K562 (cell line): Measurements from ENCODE around the gene PPRC1. TPM values are rescaled to one million over a fixed set of nuclear protein-coding genes. Genes with fewer than 3 reads are reported as not detected.

Source experiments
- CC2D1A ChIP-seq: fragments of 450-650 bp; IDR thresholded peaks from 2 replicates; pipeline ENCODE4 v1.6.1; 2017; ENCODE audit warnings: mild to moderate bottlenecking
- E2F3 ChIP-seq: fragments of 250-450 bp; sonication (Bioruptor Pico); IDR thresholded peaks from 2 replicates; pipeline ENCODE4 v1.4.0; 2020; ENCODE audit warnings: mild to moderate bottlenecking
- HNRNPK ChIP-seq: fragments of 200-400 bp; formaldehyde crosslinking; IDR thresholded peaks from one replicate; pipeline ENCODE4 v1.6.1; 2018; ENCODE audit warnings: mild to moderate bottlenecking, low read depth, low read length; ENCODE audit not compliant: poor library complexity, severe bottlenecking
- HSF4 ChIP-seq: fragments of 250-450 bp; sonication (Bioruptor Pico); IDR thresholded peaks from 2 replicates; pipeline ENCODE4 v2.1.2; 2022; ENCODE audit warnings: mild to moderate bottlenecking, moderate library complexity, borderline replicate concordance
- NFIX ChIP-seq: fragments of 250-450 bp; sonication (Bioruptor Pico); IDR thresholded peaks from 2 replicates; pipeline ENCODE4 v1.4.0; 2020; ENCODE audit warnings: low read depth, mild to moderate bottlenecking, moderate library complexity
- ZNF165 ChIP-seq: fragments of 250-450 bp; sonication (Bioruptor Pico); IDR thresholded peaks from 2 replicates; pipeline ENCODE4 v1.4.0; 2020; ENCODE audit warnings: borderline replicate concordance
- ZNF507 ChIP-seq: conservative IDR thresholded peaks from 2 replicates; pipeline ENCODE4 v1.6.1; 2017; ENCODE audit warnings: missing genetic modification characterization, missing compliant biosample characterization
- polyA plus RNA-seq, 8 experiments: library from polyadenylated mRNA; depleted of rRNA in 4 of 8; stranded (reverse) in 5 of 8; unstranded in 3 of 8; fragments of >200 nt; fragmentation: Nextera tagmentation in 2 of 8; fragmentation: Illumina TruSeq in 1 of 8; extraction: Ambion mirVana in 2 of 8; extraction: Trizol in 1 of 8; gene quantifications; 2 replicates each; pipeline versions ENCODE4 v1.2.1 to v1.2.3, GENCODE V29; 2011 to 2014; ENCODE audit warnings: inconsistent platforms in 1 of 8, missing spikeins in 1 of 8
- total RNA-seq, 7 experiments: library from RNA; depleted of rRNA in 6 of 7; stranded (reverse); fragments of >200 nt in 6 of 7; fragmentation: Illumina TruSeq in 2 of 7; extraction: Trizol in 2 of 7; gene quantifications; 2 replicates each; pipeline versions ENCODE4 v1.2.1 to v1.2.3, GENCODE V29; 2011 to 2021; ENCODE audit warnings: low replicate concordance in 1 of 7
- TF ChIP-seq, protein P1 (sequence below): sonication (generic); formaldehyde crosslinking; IDR thresholded peaks from 2 replicates; pipeline ENCODE4 v1.8.1; 2023; ENCODE audit warnings: mild to moderate bottlenecking, missing genetic modification reagents
- TF ChIP-seq, protein P2 (sequence below): sonication (generic); formaldehyde crosslinking; IDR thresholded peaks from 2 replicates; pipeline ENCODE4 v1.9.0; 2022; ENCODE audit warnings: mild to moderate bottlenecking, missing genetic modification reagents
- TF ChIP-seq, protein P3 (sequence below), 2 experiments: fragments of 450-650 bp; IDR thresholded peaks; 2 replicates each; pipeline ENCODE4 v1.6.1; 2018; ENCODE audit warnings: mild to moderate bottlenecking in 2 of 2, low read depth in 1 of 2; ENCODE audit not compliant: partially characterized antibody in 2 of 2
- TF ChIP-seq, protein P4 (sequence below): sonication (generic); formaldehyde crosslinking; IDR thresholded peaks from 2 replicates; pipeline ENCODE4 v1.8.0; 2022; ENCODE audit warnings: mild to moderate bottlenecking, missing genetic modification reagents
- TF ChIP-seq, protein P5 (sequence below): fragments of 450-650 bp; formaldehyde crosslinking; conservative IDR thresholded peaks from 2 replicates; pipeline ENCODE4 v1.4.0; 2022; ENCODE audit warnings: mild to moderate bottlenecking, missing genetic modification characterization

Gene PPRC1
- total and polyA plus RNA-seq, 9 of the 15 experiments (the other 6 are each of a cell fraction or from before 2014, with no cell fraction given), result 8.5 to 47.1 (median 16.2) TPM

DNA sequence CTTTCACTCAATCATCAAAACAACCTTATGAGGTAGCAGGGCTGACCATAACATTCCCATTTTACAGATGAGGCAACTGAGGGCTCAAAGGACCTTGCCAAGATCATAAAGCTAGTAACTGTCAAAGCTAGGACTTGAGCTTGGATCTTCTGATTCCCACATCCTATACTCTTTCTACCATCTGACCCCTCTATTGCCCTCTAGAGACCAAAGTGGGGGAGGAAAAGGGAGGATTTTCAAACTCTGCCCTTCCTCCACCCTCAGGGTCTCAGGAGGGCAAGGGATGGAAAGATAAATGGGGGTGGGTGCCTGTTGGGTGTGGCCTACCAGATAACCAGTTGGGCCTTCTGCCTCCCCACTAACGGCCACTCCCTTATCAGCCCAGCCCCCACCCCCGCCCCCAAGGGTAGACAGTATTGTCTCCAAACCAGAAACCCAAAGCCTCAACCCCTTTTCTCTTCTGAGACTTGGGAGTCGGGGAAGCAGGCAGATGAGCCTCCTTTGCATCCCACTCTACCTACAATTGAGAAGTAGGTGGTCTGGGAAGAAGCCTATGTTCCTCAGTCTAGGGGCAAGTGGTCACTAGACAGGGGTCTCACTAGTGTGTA, 20.5 kb upstream of the PPRC1 start (continued):
- TF ChIP-seq, protein P1, sequence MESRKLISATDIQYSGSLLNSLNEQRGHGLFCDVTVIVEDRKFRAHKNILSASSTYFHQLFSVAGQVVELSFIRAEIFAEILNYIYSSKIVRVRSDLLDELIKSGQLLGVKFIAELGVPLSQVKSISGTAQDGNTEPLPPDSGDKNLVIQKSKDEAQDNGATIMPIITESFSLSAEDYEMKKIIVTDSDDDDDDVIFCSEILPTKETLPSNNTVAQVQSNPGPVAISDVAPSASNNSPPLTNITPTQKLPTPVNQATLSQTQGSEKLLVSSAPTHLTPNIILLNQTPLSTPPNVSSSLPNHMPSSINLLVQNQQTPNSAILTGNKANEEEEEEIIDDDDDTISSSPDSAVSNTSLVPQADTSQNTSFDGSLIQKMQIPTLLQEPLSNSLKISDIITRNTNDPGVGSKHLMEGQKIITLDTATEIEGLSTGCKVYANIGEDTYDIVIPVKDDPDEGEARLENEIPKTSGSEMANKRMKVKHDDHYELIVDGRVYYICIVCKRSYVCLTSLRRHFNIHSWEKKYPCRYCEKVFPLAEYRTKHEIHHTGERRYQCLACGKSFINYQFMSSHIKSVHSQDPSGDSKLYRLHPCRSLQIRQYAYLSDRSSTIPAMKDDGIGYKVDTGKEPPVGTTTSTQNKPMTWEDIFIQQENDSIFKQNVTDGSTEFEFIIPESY, result no peak
- no peak for TF ChIP-seq HSF4 (CRISPR knock-in tag)
- no peak for TF ChIP-seq NFIX
- TF ChIP-seq, protein P2, sequence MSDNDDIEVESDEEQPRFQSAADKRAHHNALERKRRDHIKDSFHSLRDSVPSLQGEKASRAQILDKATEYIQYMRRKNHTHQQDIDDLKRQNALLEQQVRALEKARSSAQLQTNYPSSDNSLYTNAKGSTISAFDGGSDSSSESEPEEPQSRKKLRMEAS, result 0 out of 2 replicates have a peak, but pooled peaks have one; percentile 27
- no peak for TF ChIP-seq ZNF507
- no peak for TF ChIP-seq E2F3 (CRISPR knock-in tag)
- peak; percentile 42; the same call in 1 of the 2 replicates for TF ChIP-seq CC2D1A
- TF ChIP-seq HNRNPK, result no peak
- TF ChIP-seq ZNF165 (CRISPR knock-in tag), result no peak
- TF ChIP-seq, protein P3, sequence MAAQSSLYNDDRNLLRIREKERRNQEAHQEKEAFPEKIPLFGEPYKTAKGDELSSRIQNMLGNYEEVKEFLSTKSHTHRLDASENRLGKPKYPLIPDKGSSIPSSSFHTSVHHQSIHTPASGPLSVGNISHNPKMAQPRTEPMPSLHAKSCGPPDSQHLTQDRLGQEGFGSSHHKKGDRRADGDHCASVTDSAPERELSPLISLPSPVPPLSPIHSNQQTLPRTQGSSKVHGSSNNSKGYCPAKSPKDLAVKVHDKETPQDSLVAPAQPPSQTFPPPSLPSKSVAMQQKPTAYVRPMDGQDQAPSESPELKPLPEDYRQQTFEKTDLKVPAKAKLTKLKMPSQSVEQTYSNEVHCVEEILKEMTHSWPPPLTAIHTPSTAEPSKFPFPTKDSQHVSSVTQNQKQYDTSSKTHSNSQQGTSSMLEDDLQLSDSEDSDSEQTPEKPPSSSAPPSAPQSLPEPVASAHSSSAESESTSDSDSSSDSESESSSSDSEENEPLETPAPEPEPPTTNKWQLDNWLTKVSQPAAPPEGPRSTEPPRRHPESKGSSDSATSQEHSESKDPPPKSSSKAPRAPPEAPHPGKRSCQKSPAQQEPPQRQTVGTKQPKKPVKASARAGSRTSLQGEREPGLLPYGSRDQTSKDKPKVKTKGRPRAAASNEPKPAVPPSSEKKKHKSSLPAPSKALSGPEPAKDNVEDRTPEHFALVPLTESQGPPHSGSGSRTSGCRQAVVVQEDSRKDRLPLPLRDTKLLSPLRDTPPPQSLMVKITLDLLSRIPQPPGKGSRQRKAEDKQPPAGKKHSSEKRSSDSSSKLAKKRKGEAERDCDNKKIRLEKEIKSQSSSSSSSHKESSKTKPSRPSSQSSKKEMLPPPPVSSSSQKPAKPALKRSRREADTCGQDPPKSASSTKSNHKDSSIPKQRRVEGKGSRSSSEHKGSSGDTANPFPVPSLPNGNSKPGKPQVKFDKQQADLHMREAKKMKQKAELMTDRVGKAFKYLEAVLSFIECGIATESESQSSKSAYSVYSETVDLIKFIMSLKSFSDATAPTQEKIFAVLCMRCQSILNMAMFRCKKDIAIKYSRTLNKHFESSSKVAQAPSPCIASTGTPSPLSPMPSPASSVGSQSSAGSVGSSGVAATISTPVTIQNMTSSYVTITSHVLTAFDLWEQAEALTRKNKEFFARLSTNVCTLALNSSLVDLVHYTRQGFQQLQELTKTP (IDR thresholded peaks at IDR 0.05; ENCODE audit: low read depth in 1 of 2, partially characterized antibody in 2 of 2), result no peak
- TF ChIP-seq, protein P4, sequence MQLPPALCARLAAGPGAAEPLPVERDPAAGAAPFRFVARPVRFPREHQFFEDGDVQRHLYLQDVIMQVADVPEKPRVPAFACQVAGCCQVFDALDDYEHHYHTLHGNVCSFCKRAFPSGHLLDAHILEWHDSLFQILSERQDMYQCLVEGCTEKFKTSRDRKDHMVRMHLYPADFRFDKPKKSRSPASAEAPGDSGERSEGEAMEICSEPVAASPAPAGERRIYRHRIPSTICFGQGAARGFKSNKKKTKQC, result no peak
- TF ChIP-seq, protein P5, sequence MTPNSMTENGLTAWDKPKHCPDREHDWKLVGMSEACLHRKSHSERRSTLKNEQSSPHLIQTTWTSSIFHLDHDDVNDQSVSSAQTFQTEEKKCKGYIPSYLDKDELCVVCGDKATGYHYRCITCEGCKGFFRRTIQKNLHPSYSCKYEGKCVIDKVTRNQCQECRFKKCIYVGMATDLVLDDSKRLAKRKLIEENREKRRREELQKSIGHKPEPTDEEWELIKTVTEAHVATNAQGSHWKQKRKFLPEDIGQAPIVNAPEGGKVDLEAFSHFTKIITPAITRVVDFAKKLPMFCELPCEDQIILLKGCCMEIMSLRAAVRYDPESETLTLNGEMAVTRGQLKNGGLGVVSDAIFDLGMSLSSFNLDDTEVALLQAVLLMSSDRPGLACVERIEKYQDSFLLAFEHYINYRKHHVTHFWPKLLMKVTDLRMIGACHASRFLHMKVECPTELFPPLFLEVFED (CRISPR knock-in tag), result no peak
